HG02610 (cell line): ENCODE data around the gene ZNF181.
"Not testable (repeated sequence)": the region's sequence is repeated elsewhere in the genome, so short reads cannot be mapped to it uniquely, and the experiment has no call there.

Source experiments
- ATAC-seq: cut with Tn5 transposase; IDR thresholded peaks from one replicate; pipeline ENCODE4 v1.9.1; 2021; ENCODE audit warnings: mild to moderate bottlenecking, moderate library complexity; ENCODE audit not compliant: unreplicated experiment

ZNF181 gene

DNA sequence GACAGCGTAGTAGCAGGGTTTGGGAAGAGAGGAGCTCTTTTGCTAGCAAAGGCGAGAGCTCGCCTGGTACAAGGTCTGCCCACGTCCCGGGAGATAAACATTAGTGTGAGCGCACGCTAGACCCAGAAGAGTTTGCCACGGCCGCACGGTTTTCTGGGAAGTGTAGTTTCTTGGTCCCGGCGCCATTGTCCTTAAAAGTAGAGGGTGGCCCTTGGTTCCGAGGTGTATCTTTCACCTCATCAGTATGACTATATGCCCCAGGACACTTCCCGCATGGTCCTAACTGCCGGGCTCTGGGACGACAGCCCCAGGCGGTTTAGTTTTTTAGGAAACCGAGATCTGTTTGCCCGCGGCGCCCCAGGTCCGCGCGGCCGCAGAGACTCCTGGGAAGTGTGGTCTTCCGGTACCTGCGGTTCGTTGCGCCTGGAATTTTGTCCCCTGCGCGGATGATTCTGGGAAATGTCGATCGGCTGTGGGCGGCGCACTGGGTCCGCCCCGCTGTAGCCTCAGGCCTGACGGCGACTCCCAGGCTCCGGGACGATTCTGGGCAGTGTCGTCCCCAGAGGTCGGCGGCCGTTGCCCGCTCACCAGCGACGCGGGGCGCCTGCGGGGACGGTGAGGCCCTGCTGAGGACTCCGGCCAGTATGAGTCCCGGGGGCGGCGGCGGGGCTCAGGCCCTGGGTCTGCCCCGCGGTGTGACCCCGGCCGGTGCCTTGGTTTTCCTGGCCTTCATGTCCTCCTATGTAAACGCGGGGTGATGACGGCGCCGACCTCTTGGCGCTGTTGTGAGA lies at the start of gene ZNF181:
TSS of gene ZNF181 (plus strand) at position 498 of the 791 bp plus-strand sequence. CDS start 795 bp downstream, outside the sequence.
- ATAC-seq, result peak; percentile 71

DNA sequence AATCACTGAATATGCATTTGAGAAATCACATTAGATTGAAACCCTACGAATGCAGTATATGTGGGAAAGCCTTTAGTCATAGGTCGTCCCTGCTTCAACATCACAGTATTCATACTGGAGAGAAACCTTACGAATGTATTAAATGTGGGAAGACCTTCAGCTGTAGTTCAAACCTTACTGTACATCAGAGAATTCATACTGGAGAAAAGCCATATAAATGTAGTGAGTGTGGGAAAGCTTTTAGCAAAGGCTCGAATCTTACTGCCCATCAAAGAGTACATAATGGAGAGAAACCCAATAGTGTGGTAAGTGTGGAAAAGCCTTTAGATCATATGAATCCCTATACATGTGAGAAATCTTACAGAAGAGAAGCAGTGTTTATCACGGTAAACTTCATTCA lies 48.8 kb upstream of the ZNF181 start:
- ATAC-seq, result not testable (repeated sequence)

DNA sequence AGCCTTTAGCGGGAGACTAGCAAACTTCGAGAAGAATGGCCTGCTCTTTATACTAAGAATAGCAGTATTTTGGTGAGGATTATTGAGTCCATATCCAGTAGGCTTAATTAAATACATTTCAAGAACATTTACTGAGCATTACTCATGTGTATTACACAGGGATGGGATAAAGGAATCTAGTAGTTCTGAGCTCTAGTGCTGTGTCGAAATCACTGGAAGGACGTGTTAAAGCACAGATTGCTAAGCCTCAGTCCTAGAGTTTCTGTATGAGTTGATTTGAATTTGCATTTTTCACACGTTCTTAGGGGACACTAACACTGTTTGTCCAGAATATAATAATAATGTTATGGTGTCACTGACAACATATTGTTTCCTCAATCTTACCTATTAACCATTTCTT lies 47.6 kb upstream of the ZNF181 start:
- ATAC-seq, result no peak

DNA sequence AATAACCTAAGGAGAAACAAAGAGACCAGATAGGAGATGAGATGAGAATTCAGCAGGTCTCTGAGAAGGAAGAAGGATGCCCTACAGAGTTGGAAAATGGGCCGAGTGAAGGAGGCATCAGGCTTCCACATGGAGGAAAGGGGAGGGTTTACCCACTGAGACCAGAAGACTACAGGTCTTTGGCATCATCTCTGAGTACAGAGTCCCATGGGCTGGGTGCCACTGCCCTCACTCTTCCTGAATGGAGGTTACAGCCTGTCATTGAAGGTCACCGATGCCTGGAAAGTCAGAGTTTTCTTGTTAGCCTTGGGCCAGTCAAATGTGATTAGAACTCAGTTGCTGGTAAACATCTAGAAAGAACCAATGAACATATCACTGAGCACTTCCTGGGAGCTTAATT lies 46.7 kb upstream of the ZNF181 start:
- ATAC-seq, result no peak

DNA sequence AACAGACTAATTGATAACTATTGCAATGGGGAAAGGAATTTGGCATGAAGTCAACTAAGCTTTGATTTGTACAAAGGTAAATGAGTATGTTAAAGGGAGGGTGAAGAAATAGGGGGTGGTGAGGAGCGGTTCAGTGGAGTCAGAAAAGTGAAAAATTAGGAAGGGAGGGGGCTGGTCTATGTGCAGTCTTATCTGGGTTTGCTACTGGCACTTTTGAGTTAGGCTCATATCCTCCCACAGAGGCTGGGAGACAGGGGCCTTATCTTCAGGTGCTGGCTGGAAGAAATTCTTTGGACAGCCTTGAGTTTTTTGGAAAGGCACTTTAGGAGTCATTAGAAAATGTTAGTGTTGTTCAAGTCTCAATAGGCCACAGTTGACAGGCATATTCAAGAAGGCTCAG lies 45.5 kb upstream of the ZNF181 start:
- no peak for ATAC-seq

DNA sequence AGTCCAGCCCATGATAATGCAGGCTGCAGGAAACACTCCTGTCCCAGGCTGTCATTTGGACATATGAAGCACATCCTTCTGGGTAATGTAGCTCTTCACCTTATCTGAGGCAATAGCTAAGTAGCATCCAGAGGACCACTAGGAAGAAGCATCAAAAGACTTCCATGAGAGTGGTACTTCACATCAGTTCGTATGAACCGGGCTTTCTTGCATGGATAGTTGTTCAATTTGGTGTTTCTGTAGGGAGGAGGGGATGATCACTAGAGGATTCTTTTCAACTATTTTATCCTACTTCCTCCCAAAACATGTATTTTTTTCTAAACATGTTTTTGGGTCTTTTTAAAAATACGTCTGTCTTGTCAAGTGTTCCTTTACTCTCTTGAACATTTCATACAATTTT lies 43.7 kb upstream of the ZNF181 start:
- ATAC-seq, result no peak

DNA sequence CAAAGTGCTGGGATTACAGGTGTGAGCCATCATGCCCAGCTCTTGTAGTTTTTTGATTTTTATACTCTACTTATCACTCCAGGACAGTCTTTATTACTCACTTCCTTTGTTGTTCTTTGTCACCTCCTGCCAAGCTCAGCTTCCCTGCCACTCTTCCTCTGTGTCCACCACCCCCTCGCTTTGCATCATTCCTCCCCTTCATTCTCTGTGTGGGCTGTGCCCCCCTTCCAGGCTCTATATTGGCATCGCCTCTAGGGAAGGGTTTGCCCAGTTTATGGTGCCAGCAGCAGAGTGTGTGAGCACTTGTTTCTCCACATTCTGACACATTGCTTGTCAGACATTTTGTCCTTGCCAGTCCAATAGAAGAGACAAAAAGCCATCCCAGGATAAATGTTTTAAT lies 41.5 kb upstream of the ZNF181 start:
- no peak for ATAC-seq

DNA sequence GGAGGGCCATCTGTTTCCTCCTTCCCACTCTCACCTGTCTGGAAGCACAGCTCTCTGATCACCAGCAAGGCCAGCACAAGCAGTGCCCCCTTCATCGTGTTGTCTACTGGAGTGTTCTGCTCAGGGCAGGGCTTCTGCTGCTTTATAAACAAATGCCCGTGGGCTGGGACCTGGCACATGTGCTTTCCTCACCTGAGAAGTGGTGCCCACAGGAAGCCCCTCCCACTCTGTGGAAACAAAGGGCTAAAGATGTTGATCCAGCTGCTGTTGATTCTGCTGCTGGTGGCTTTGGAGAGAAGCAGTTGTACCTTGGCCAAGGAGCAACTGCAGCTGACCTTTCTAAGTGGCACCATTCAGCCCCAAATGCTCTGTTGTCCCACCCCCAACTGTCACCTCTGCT lies 26.4 kb upstream of the ZNF181 start:
- no peak for ATAC-seq

DNA sequence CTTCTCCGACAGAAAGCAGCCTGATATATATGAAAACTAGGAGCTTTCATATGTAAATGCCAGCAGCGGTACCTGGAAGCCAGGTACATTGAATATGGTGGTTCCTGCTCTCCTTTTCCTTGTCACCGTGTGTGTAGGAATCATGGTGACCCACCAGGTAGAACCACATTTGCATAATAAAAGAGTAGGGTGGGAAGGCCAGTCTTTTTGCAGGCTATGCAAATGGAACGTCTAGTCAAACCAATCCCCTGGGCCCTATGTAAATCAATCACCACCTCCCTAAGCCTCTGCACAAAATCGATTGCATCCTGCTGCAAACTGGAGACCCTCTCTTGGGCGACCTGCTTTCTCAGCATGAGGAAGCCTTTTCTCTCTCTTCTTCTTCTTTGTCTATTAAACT lies 22.2 kb upstream of the ZNF181 start:
- ATAC-seq, result no peak

DNA sequence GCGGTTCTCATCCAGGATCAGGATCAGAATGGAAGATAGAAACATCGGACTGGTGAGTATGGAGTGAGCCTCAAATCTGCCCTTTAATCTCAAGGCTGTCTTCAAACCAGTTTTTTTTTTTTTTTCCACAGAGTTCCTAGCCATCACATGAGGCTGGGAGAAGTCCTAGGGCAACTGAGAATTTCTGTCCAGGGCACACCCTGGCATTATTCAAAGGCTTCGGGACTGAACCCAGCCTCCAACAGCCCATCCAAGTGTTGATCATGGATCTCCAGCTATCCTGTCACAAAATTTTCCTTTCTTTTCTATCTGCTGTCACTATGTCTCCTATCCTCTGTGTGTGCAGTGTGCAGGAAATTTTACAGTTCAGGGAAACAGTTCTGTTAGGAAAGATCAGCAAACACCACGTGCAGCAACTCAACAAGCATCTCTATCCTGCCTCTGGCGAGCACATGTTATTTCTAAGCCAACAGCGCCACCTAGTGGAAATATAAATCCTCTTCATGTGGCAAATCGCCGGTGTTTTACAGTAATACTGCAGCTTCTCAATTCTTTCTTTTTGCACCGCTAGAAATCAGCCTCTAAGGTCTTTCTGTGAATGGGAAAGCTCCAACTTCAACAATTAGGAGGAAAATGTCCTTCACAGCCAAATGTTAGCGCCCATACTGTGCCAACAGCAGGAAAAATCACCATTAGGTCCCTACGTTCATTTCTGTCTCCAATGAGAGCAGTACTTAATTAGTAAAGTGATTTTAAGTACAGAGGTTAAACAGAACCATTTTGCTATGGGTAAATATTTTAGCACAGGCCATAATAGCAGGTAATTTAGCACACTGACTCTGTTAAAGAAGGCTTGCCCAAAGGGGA lies 21.4 kb upstream of the ZNF181 start:
- ATAC-seq, result no peak

DNA sequence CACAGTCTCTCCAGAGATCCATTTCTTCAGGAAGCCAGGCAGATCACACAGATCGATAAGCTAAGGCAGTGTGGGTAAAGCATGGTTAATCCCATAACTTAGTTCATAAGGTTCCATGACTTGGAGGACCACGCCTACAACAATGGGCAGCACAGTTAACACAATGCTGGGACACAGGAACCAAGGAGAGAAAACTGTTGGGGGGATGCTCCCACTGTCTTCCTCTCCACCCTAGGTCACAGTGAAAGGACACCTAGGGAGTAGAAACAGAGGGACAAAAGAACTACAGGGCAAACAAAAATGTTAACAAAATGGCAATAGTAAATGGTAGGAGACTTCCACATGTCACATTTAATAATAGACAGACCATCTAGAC lies 20.8 kb upstream of the ZNF181 start:
- no peak for ATAC-seq

DNA sequence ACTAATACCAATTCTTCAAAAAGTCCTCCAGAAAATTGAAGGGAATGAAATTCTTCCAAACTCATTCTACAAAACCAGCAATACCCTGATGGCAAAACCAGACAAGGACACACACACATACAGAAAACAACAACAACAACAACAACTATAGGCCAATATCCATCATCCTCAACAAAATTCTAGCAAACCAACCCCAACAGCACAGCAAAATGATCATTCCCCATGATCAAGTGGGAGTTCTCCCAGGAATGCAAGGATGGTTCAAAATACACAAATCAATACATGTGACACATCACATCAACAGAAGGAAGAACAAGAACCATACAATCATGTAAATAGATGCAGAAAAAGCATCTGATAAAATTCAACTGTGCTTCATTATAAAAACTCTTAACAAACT lies 18.7 kb upstream of the ZNF181 start:
- ATAC-seq, result no peak

DNA sequence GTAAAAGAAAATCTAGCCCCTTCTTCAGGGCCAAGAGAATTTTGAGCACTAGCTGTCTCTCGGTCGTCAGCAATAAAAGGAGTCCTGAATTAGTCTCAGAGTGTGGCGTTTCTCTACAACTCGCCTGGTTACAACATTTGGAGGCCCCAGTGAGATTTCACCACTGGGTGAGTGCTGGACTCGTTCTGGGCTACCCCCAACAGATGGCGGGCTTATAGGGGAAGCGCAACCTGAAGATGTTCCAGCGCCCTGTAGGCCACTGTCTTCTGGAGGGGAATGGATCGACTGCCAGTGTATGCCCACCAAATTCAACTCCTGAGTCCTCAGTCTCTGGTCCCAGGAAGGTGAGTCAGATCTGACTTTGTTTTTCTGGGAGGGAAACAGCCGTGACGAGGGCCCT lies 11.7 kb upstream of the ZNF181 start:
- no peak for ATAC-seq

DNA sequence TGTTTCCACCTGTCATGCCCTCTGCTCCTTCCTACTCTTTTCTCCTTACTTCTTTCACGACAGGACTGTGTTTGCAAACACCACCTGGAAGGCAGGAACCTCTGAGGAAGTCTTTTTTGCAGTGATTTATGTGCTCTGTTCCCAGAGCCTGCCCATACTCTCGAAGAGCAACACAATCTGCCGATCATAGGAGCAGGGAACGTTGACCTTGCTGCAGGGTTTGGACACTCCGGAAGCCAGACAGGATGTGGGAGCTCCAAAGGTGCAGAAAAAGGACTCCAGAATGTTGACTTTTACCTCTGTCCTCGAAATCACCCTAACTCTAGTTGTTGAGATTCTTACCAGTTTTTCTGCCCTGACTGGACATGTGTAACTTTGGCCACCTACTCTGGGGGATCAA lies 8.6 kb upstream of the ZNF181 start:
- no peak for ATAC-seq

DNA sequence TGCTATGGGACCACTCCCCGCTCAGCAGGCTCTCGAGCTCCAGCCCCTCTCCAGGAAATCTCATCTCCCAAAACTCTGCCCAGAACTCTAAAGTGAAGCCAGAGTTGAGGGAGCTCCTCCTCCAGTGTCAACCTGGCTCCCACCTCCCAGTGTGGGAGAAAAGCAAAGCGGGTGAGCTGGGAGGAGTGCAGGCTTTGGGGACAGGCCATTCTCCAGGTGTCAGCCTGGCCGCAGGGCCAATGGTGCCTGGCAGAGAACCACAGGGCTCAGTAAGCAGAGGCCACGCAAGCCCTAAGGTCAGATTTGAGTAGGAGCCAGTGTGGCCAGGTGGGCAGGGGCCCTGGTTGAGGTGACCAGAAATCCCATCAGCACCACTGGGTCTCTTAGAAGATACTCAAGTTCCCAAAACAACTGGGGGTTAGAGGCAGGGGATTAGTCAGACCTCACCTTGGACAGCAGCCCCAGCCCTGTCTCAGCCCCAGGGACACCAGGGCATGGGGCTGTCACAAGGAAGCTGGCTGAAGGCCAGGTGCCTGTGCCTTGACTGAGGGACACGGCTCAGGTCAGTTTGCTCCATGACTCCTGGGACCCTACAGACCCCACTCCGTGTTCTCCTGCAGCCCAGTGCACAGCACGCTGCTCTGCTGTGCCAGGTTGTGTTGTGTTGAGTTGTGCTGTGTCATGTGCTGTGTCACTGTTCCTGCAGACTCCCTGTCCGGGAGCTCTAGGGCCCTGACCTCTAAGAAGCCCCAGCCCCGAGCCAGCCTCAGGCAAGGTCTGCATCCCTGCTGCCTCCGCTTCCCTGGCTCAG lies 2.8 kb upstream of the ZNF181 start:
- no peak for ATAC-seq

DNA sequence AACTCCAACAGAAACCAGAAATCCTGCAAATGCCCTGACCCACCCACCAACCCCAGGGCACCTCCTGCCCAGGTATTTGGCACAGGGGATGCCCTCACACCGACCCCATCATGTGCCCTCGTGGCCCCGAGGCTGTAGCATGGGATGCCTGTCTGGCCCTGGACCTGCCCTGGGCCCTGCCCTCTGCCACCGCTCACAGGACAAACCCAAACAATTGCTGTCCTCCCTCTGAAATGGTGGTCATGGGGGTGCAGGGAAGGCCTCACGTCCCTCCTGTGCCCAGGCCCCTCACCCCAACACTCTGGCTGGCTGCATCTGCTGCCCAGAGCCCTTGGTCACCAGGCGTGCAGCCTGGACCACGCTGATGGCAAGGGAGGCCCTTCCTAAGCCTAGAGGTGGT lies 2.1 kb upstream of the ZNF181 start:
- no peak for ATAC-seq

DNA sequence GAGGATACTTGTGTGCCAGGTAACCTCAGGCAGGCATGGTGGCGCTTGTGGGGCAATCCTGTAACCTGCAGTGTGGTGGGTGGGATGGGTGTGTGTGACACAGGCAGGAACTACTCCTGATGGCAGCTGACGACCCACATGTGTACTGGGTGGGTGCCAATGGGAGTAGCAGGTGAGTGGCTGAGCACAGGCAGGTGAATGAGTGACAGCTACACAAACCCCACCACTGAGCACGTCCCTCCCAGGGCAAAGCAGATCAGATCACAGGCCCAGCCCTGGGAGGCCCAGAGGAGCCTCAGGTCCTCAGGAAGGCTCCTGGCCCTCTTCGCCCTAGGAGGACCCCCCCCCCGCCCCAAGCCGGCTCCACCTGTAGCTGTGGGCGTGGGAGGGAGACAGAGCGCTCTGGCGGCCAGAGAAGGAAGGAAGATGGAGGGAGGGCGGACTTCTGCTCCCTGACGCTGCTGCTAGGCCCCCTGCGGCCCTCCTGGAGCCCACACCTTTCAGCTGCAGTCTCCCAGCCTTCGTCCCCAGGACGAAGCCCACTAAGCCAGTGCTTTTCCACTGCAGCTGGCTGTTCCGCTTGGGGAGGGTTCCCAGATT lies 1.3 kb upstream of the ZNF181 start:
- no peak for ATAC-seq

DNA sequence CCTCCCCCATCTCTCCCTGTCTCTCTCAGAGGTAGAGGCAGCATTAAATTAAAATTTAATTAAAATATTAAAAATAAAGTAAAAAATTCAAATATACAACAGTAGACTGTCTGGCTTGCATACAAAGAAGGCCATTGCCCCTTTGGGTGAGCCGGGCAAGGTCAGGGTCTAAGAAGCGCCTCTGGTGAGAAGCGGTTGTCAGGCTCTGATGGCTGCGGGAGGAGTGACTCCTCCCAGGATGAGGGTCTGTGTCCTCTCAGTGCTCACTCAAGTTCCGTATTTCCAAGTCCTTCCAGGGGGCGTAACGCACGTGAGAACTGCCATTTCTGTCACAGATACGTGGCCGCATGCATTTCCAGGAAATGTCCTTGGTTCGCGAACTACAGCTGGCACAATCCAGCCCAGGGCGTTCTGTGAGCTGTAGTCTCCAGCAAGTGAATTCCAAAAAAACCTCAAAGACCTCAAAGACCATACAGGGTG lies 737 bp upstream of the ZNF181 start:
- ATAC-seq, result peak; percentile 11

DNA sequence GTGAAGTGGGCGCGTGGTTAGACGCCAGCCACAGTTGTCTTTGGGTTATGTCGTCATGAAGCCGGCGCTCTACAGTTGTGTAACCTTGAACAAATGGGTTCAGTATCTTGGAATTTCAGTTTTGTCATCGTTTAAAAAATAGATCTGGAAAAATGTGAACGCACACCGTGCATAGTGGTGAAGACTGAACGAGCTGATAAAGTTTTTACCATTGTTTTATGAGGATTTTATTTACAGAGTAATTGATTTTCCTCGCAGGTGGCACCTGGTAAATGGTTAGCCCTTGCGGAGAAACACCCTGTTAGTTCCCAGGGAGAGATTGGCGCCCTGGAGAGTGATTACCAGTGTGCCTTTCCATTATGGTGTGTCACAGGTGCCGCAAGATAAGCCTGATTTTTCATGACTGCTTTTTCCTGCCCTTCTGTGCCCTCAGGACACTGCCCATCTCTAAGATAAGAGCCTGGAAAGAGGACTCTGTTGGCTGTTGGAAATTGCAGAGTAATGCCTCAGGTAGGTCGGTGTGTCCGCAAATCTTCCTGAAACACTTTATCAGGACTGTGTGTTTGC lies 577 bp downstream of the ZNF181 start:
- peak; percentile 26 for ATAC-seq

DNA sequence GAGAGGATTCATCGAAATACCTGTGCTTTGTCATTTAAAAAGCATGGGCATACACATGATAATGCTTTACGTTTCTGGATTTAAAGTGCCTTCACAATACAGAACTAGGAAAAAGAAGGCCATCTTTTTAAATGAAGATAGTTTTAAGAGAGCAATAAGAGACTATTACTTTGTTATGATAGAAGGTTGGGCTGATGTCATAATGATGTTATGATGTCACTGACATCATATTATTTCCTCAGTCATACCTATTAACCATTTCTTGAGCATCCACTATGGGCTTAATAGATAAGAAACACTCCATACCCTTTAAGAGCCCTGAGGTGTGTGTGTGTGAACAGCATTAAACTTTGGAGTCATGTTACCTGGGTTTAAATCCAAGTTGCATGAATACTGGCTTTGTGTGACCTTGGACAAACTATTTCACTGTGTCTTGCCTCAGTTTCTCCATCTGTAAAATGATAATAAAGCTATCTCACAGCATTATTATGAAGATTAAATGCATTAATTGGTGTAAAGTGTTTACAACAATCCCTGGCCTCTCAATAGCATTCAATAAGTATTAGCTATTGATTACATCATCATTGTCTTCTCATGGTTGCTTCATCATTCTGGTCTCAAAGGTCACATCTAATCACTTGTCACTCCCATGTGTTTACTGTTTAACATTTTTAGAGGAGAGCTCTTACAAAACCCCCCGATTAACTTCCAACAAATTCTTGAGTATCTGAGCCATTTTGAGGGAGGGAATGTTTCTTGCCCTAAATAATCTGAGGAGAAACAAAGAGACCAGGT lies 11.1 kb downstream of the ZNF181 start:
- ATAC-seq, result no peak
